HG03103 (cell line): Measurements from ENCODE around the gene TRIM29.

Experiments
- ATAC-seq: cut with Tn5 transposase; IDR thresholded peaks from one replicate; pipeline ENCODE4 v1.9.1; 2021; ENCODE audit warnings: low read depth; ENCODE audit not compliant: unreplicated experiment

Gene TRIM29

DNA sequence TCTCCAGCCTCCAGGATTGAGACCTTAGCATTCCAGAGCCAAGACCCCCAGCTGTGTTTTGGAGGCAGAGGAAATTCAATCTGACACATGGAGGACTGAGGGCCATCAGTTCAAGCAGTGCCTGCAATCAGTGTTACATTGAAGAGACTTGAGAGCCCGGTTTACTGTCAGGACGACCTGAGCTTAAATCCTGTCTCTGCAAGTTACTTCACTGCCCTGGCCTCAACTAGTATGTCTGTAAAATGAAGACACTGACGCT is 35.1 kb downstream of the TRIM29 start:
- no peak for ATAC-seq

DNA sequence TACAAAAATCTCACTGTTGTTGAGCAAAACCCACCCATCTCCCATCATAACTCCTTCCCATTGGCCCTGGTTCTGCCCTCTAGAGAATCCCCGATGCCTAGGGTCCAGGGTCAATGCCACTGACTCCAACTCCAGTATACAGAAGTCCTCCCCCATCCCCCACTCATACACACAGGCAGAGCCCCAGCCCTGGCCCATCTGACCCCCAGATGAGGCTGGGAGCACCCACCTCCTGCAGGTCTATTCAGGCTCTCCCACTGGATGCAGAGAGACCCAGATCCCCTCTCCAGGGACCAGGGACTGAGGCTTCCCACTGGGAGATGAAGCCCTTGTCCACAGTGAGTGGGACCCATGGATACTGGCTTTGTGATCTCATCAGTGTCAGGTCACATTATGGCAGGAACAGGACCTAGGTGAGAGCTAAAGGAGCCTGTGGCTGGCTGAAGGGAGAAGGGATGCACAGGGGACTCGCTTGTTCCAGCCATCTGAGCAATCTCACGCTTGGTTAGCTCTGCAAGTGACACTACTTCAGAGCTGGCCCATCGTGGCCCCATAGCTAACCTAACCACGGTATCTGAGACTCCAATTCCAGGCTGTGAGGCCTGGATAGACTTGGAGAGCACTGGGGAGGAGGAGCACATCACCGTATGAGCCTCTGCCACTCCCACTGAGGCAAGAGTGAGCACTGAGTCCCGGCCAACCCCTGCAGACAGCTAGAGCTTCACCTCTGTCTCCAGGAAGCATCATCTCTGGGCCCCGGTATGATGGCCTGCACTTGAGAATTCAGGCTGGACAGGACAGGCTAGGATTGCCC is 35.7 kb downstream of the TRIM29 start:
- no peak for ATAC-seq

DNA sequence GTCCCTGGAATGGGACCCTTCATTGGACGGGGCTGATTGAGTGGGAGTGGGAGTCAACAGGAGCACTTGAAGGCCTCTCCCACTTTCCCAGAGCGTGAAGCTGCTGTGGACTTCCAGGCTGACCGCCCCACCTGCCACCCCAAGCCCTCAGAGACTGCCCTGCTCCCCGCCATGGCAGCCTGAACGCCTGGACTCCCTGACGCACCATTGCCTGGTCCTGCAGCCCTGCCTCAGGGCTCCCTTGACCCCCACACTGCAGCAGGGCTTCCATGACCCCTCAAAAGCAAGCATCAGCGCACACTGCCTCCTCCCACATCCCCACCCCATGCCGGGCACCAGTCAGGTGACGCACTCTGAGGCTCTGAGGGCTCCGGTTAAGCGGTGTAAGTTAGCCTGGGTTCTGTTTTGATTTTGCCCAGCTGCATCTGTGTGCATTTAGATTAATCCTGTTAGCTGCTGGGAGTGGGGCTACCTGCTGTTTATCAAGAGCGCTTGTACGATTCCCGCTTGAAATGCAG is 39.4 kb downstream of the TRIM29 start:
- ATAC-seq = no peak

DNA sequence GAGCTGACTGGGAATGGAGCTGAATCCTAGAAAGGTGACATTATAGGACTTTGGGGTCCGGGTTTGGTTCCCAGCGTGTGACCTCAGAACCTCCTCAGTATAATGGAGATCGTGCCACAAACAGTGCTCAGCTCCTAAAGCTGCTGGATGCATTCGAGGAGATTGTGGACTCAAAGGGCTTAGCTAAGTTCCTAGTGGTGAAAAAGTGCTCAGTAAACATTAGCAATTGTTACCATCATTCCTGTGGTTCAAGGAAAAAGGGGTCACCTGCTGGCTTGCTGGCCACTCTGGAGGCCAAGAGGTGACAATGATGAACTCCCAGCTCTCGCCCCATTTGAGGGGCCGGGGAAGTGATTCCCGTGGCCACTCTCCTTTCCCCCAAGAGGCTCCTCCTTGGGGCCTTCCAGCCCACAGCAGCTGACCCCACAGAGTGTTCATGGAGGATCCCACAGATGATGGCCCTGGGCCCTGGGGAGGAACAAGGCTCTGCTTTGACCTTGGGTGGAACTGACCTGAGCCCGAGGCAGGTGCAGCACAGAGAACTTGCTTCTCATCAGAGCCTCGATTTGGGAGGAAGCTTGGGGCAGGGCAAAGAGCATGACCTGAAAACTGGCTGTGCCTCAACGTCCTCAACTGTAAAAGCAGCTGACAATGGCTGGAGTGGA is 40.1 kb downstream of the TRIM29 start:
- ATAC-seq = no peak

DNA sequence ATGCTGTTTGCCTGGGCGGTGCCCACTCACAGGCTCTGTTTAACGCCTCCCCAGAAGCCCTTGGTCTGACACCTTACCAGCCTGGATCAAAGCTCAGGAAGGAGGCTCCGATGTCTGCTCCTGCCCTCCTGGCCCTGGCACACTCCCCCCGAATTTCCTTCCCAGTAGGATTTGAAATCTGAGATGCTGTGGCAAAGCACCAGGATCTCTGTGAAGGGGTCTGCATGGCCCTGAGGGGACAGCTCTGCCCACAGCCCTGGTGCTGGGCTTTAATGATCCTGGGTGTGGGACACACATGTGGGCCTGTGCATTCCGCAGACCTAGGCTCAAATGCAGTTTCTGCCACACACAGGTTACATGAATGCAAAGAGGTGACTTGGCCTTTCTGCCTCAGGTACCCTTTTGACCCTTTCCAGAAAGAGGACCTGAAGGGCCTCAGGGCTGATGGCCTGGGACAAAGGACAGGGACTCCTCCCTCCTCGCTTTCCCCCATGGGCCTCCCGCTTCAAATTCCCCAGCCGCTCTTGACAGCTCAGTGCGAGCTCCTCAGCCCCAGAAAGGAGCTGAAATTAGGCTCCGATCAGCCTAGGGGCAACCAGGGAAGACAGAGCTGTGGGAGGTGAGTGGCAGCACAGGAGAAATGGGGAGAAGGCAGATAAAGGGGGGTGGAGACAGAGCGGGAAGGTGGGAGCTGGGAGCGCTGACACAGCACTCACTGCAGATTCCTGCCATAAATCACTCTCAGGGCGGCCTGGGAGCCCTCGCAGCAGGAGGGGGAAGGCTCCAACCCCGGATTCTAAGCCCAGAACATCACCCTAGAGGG is 41.3 kb downstream of the TRIM29 start:
- no peak for ATAC-seq

DNA sequence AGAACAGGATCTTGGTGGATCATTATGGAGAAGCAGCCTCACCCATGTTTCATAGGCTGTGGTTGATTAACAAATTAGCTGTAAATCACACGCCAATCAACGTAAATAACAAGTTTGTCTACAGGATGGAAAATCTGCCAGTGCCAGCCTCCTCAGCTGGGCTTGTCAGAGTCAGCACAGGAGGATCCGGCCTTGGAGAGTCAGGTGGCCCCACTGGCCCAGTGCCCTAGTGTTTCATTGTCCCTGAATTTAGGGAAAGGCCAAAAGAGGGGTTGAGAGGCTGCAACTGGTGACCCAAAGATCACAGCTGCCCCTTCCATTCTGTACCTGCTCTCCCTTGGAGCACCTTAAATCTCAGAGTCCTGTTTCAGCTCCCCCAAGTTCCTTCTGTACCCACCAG is 42.4 kb downstream of the TRIM29 start:
- ATAC-seq = no peak

DNA sequence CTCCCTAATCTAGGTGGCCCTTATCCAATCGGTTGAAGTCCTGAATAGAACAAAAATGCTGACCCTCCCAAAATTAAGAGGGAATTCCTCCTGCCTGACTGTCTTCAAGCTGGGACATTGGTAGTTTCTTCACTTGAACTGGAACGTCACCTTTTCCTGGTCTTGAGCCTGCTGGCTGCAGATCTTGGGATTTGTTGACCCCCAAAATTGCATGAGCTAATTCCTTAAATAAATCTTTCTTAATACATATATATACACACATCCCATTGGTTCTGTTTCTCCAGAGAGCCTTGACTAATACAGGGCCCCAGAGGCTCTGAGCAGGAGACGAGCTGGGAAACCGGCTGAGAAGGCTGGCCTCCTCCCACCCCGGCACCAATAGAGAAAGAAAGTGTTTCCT is 46.2 kb downstream of the TRIM29 start:
- ATAC-seq = no peak

DNA sequence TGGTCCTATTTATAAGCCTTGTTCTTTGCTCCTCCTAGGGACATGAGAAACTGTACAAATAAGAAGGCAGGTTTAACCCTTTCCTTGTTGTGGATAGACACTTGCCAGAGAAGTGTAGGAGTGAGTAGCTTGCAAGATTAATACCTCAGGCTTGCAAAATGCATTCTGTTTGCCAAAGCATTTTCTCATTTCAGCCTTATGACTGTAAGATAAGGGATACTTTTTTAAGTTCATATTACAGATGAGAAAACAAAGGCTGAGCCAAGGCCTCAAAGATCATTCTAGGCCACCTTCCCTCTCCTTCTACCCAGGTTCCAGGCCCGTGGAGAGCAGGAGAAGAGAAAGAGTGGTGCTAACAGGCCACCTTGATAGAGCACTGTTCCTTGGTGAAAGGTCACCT is 46.8 kb downstream of the TRIM29 start:
- ATAC-seq = no peak

DNA sequence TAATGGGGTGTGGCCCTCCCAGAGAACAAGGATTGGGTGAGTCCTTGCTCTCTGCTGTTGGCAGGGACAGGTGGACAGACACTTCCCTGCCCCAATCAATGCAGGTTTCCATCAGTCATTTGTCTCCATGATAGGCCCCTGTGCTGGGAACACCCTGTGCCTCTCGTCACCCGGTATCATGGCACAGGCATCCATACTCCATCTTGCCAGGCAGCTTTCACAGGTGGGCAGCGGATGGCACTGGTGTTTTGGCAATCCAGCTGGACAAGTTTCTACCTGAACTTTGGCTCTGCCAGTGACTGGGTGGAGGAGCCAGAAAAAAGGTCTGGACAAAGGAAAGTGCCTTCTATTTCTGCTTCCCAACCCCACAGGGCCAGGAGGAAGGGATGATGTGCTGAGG is 47.5 kb downstream of the TRIM29 start:
- no peak for ATAC-seq

DNA sequence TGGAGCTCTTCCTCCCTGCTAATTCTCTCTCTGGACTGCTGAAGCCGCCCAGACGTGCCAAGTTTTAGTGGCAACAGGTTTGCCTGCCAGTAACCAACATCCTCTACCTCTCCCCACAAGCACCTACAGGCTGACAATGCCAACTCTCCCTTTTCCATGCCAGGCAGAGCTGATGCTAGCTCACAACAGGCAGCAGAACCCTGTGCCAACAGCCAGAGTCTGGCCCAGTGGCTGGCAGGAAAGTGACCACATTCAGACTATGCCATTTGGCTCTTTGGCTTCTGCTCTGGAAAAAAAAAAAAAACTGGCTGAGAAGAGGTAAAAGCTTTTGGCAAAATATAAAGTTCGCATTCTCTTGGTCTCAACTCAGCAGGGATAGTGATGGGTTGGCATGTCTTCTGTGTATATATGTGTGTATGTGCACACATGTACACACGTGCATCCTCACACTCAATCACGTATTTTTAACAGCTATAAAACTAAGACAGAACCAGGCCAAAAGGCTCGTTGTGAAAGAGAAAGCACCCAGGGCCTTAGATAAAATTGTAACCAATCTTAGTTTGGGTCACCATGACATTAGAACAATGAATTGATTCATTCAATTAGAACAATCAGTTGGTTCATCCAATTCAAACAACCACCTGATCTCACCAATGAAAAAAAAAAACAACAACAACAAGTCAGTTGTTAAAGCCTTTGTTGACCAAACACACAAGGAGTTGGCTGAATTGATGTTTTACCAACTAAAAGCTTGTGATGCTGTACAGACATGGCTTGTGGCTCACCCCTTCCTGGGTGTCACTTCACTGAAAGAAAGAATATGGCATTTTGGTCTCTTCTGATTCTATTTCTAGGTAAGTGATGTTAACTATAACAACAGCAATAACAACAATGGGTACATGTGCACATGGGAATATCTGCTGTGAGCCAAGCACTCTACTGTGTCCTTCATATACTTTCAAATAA is 48.6 kb downstream of the TRIM29 start:
- ATAC-seq = no peak

DNA sequence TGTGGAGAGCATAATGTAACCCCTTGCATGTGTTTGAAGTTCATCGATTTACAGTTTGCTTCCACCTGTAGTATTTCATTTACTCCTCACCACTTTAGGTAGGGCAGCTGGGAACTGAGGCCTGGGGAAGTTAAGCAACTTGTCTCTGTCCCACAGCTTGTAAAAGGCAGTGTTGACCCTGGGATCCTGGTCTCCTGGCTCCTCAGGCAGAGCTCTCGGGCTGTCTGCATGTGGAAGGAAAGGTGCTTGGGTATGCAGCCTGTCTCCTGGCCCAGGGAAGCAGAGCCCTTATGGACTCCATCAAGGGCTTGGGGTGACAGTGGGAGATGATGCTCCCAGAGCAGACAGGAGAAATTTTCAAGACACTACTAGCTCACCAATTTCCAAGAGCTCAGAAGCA is 49.9 kb downstream of the TRIM29 start:
- no peak for ATAC-seq

DNA sequence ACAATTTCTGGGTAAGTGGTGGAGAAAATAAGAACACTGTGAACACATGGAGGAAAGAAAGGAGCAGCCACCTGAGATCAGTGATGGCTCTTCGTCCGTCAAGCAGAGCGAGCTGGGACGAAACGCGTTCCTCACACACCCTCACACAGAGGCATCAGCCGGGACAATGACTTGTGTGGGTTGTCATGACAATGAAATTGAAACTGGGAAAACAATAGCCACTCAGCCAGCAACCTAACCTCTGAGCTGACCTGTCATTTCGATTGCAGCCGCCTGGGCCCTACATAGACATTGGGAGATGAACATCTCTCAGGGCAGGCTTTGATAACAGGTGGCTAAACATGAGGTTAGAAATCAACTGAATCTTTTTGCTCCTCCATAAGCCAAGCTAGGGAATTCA is 51.3 kb downstream of the TRIM29 start:
- no peak for ATAC-seq

DNA sequence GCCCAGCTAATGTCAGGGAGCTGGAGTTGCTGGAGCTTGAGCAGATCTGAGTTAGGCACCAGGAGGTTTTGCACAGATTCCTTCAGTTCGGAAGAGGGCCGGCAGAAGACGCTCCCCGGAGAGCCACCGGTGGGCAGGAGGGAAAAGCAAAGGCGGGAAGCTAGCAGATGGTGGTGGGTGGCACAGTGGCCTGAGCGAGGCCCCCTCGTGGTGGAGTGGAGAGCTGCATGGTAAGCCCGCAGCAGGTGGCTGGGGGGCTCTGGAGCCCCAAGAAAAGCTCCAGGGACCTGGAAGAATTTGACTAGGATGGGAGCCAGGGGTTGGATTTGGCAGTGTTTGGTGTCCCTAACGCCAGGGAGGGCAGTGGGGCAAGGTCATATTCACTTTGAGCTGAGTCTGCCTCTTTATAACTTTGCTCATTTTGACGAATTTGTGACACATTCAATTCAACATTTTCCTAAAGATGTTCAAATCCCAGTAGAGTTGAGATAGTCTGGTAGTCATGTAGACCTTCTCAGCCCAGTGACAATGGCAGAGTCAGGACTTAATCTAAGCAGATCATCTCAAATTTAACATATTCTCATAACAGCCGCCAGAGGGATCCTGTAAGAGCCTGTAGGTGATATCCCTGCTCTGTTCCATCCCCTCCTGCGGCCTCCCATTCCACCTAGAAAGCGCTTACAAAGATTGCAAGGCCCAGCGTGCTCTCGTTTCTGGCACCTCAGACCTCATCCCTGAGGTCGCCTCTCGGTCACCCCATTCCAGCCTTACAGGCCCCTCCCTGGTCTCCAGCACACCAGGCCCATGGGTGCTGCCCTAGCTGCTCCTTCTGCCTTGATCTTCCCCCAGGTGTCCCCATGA is 57.9 kb downstream of the TRIM29 start:
- no peak for ATAC-seq

DNA sequence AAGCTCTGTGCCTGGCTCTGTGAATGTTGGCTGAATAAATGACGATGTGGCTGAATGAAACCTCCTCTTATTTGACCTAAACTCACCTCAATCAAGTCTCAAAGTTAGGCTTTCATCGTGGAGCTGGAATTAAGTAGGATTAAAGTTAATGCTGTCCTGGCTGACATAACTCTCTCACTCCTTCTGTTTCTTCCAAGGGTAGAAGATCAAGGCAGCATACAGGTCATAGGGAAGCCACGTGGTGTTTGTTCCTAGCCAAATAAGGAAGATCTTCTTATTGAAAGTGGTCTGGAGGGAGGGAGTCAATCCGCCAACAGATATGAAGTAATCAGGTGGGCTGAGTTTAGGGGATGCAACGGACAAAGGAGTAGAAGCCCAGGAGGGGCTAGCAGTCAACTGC is 59.5 kb downstream of the TRIM29 start:
- ATAC-seq = no peak

DNA sequence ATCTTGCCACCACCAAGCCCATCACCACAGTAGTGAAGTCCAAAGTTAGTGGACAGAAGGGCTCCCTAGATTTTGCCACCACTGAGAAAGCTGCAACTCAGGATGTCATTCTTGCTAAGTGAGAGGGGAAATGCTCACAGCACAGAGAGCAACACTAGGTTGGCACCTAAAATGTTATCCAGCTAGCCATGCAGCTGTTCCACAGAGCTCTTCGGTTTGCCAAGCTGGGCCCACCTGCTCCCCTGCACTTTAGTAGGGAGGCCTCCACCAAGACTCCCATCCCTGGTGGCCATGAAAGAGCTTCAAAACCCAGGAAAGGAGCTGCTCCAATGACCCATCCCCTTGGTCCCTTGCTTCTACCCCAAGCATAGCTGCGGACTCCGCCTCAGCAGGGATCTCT is 63.8 kb downstream of the TRIM29 start:
- ATAC-seq = no peak

DNA sequence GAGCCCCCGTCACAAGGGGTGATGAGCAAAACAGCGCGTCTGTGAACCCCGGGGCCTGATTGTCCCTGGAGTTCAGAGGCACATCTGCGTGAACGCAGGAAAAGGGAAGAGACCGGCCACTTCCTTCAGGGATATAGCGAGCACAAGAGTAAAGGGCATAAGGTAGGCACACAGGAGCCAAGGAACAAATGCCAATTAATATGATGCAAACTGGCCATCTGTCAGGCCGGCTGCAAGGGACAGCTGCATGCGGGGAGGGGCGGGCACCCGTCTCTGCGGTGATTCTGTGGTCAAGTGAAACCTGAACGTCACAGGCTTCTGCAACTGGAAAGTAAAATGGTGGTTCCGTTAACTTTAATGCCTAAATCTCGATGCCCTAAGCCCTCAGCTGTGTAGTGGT is 64.7 kb downstream of the TRIM29 start:
- ATAC-seq = no peak

DNA sequence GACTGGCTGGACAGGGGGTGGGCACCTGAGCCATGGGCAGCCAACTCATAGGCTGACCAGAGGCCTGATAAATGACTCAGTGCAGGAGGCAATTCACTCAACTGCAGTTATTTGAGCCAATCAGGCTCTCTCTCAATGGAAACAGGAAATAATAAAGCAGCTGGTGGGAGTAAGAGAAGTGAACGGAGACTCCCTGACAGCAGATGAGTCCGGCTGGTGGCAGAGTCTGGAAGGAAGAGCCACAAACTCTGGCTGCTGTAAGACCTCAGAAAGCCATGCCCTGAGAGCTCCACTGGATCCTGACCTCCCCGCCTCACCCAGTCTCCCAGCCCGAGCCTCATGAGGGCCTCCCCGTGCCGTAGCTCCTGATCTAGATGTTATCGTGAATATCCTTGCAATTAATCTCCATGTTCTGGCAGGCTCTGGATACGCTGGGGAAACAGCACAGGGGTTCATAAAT is 69.8 kb downstream of the TRIM29 start:
- ATAC-seq = no peak

DNA sequence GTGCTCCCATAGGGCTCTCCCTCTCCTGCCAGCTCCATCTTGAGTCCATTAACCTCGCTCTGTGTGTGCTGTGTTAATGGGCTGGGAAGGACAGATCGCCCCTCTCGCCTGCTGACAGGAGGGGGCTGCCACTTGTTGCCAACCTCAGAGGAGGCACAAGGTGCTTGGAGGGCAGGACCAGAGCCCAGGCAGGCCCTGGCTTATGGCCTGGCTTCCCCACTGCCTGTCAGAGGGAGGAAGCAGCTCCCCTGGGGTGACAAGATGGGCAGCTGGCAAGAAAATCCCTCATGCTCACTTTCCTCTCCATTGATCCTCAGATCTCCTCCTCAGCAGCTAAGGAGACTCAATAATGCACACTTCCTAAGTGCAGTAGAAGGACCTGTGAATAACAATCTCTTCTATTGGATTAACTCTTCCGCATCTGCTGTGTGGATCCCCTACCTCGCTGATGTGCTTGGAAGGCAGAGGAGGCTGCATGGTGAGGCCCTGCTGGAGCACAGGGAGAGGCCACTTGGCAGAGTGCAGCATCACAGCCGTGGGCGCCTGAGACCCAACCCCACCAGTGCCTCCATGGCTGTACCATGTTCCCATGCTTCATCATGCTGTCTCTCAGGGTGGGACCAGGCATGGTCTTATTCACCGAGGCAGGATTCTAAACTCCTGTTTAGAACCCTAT is 70.3 kb downstream of the TRIM29 start:
- ATAC-seq = no peak
